Measurements from ENCODE around the gene ANKLE2. TPM values are rescaled to one million over a fixed set of nuclear protein-coding genes. Genes with fewer than 3 reads are reported as not detected.
"Not testable (repeated sequence)": the region's sequence is repeated elsewhere in the genome, so short reads cannot be mapped to it uniquely, and the experiment has no call there.

ANKLE2 gene
- total and polyA plus RNA-seq, 7 donors, result 24.1 to 56.2 (median 29.7) TPM

- no peaks in the 10 kb centered on the region for H3K9me3 ChIP-seq
- no peaks in the 10 kb centered on the region for H3K27me3 ChIP-seq (ENCODE audit: insufficient read depth in 3 of 3, low read length in 2 of 3)
- H3K27ac ChIP-seq, result no peak overlapping the region
- 84 to 94% (median 86%) methylated on average over 12 of the region's 12 CpGs for WGBS, 3 donors
- DNase-seq, result no peak
- H3K4me1 ChIP-seq, result no peaks in the 10 kb centered on the region
- ATAC-seq, result peak in 3 of 4 donors; percentile 19 to 39 (median 33)
- H3K36me3 ChIP-seq (ENCODE audit: insufficient read depth in 1 of 2, low read depth in 1 of 2), result peaks cover 0 to 46% of the 10 kb centered on the region in 2 donors
- intact Hi-C loops (cut with DNase I), result no loop called here
- H3K4me3 ChIP-seq, result no peak overlapping the region
- no peak for TF ChIP-seq CTCF (IDR thresholded peaks at IDR 0.05)
These were observed 66.2 kb downstream of the ANKLE2 start for GRCh38 chr12:132695431-132695830.

GRCh38 chr12:132694888-132695287, 66.7 kb downstream of the ANKLE2 start:
- H3K4me1 ChIP-seq; ATAC-seq; H3K4me3 ChIP-seq; H3K27ac ChIP-seq; DNase-seq; H3K9me3 ChIP-seq; intact Hi-C loops (cut with DNase I); H3K27me3 ChIP-seq (ENCODE audit: insufficient read depth in 3 of 3, low read length in 2 of 3): not testable (repeated sequence)
- peaks cover 0 to 49% of the 10 kb centered on the region in 2 donors for H3K36me3 ChIP-seq (ENCODE audit: insufficient read depth in 1 of 2, low read depth in 1 of 2)
- WGBS, 3 donors, result 97 to 99% (median 98%) methylated on average over 3 of the region's 3 CpGs

- intact Hi-C loops (cut with DNase I); DNase-seq; H3K4me3 ChIP-seq; ATAC-seq; H3K9me3 ChIP-seq; H3K27ac ChIP-seq; H3K4me1 ChIP-seq; H3K27me3 ChIP-seq (ENCODE audit: insufficient read depth in 3 of 3, low read length in 2 of 3): not testable (repeated sequence)
- H3K36me3 ChIP-seq (ENCODE audit: insufficient read depth in 1 of 2, low read depth in 1 of 2), result peaks cover 0 to 26% of the 10 kb centered on the region in 2 donors
- WGBS, 3 donors, result 88 to 100% (median 98%) methylated on average over 3 of the region's 3 CpGs
These were observed 69.6 kb downstream of the ANKLE2 start for GRCh38 chr12:132692030-132692429.

GRCh38 chr12:132690112-132690511, 71.5 kb downstream of the ANKLE2 start:
- no peaks in the 10 kb centered on the region for H3K4me1 ChIP-seq
- H3K36me3 ChIP-seq (ENCODE audit: insufficient read depth in 1 of 2, low read depth in 1 of 2), result peaks cover 0 to 12% of the 10 kb centered on the region in 2 donors
- H3K27me3 ChIP-seq (ENCODE audit: insufficient read depth in 3 of 3, low read length in 2 of 3), result no peaks in the 10 kb centered on the region
- 93 to 97% (median 94%) methylated on average over 9 of the region's 9 CpGs for WGBS, 3 donors
- H3K9me3 ChIP-seq, result no peaks in the 10 kb centered on the region
- H3K4me3 ChIP-seq, result no peak overlapping the region
- H3K27ac ChIP-seq, result no peak overlapping the region
- no peak for TF ChIP-seq CTCF (IDR thresholded peaks at IDR 0.05)
- intact Hi-C loops (cut with DNase I), result no loop called here
- DNase-seq (no peak), ATAC-seq (no peak)

GRCh38 chr12:132689227-132689626, 72.4 kb downstream of the ANKLE2 start:
- 73 to 79% (median 77%) methylated on average over 18 of the region's 18 CpGs for WGBS, 3 donors
- DNase-seq, result peak in 1 of 2 donors; percentile 47
- Histone ChIP-seq H3K4me1 (no peaks in the 10 kb centered on the region), H3K27ac (no peak overlapping the region), H3K27me3 (ENCODE audit: insufficient read depth in 3 of 3, low read length in 2 of 3) (no peaks in the 10 kb centered on the region), H3K9me3 (no peaks in the 10 kb centered on the region), H3K4me3 (no peak overlapping the region), H3K36me3 (ENCODE audit: insufficient read depth in 1 of 2, low read depth in 1 of 2) (peaks cover 0 to 12% of the 10 kb centered on the region in 2 donors)
- no peak for TF ChIP-seq CTCF (IDR thresholded peaks at IDR 0.05)
- ATAC-seq, result no peak
- intact Hi-C loops (cut with DNase I), result no loop called here
